GM23338 (cell line): Measurements from ENCODE around the gene MPHOSPH10.

Experiments
- CREB1 ChIP-seq: fragments of 250-450 bp; sonication (Bioruptor Pico); IDR thresholded peaks from 2 replicates; pipeline ENCODE4 v1.5.0; 2020; ENCODE audit warnings: low read depth, mild to moderate bottlenecking, moderate library complexity
- CTCF ChIP-seq, 2 experiments: fragments of 200-600 bp in 1 of 2; sonication (generic) in 1 of 2; conservative IDR thresholded peaks; 2 replicates each; pipeline versions ENCODE4 v1.5.1 to v1.6.1; 2016 to 2017; ENCODE audit warnings: antibody characterized with exemption in 2 of 2, low read depth in 2 of 2, mild to moderate bottlenecking in 2 of 2, moderate library complexity in 1 of 2
- EZH2 ChIP-seq: fragments of 200-600 bp; sonication (generic); IDR thresholded peaks from one replicate; pipeline ENCODE4 v1.8.0; 2017; ENCODE audit warnings: antibody characterized with exemption, mild to moderate bottlenecking, low read depth; ENCODE audit not compliant: unreplicated experiment
- EZH2phosphoT487 ChIP-seq: fragments of 200-600 bp; sonication (generic); IDR thresholded peaks from one replicate; pipeline ENCODE4 v1.8.1; 2018; ENCODE audit warnings: antibody characterized with exemption; ENCODE audit not compliant: unreplicated experiment
- POLR2AphosphoS5 ChIP-seq: IDR thresholded peaks from 2 replicates; pipeline ENCODE4 v1.6.1; 2016; ENCODE audit warnings: antibody characterized with exemption, low read depth
- REST ChIP-seq: IDR thresholded peaks from one replicate; pipeline ENCODE4 v1.6.1; 2018; ENCODE audit warnings: antibody characterized with exemption; ENCODE audit not compliant: unreplicated experiment
- ZNF114 ChIP-seq: fragments of 250-450 bp; sonication (Bioruptor Pico); IDR thresholded peaks from 2 replicates; pipeline ENCODE4 v1.5.0; 2020; ENCODE audit warnings: mild to moderate bottlenecking, moderate library complexity

GRCh38 chr2:71120195-71120594 is 10.2 kb upstream of the MPHOSPH10 start:
- TF ChIP-seq ZNF114 (CRISPR knock-in tag) (no peak), CTCF (conservative IDR thresholded peaks at IDR 0.05; ENCODE audit: low read depth in 2 of 2) (no peak), POLR2AphosphoS5 (no peak), REST (no peak), EZH2 (no peak), EZH2phosphoT487 (no peak), CREB1 (CRISPR knock-in tag) (no peak)
